ENCODE results near the gene PDGFB.

DNA sequence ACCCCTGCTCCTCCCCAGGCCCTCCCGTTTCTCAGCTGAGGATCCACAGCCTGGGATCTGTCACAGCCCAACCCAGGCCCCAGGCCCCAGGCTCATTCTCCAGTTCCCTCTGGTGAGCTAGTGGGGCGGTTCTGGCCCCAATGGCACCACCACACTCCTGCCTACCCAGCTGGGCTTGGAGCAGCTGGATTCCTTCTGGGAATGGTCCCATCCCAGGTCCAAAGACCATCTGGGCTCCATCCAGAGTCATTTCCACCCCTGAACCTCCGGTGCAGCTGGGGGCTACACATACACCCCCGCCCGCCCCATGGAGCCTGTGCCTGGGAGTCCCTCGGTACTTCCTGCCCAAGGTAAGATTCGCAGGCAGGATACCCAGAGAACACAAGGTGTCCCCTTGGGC, 35.5 kb upstream of the PDGFB start:
- TF ChIP-seq CTCF (IDR thresholded peaks at IDR 0.05) (no peak), POLR2A (IDR thresholded peaks at IDR 0.05) (no peak), POLR2AphosphoS5 (IDR thresholded peaks at IDR 0.05) (no peak)

Measured in prostate gland (tissue), 2 donors.